ENCODE measurements around the gene ENOX2. TPM values are rescaled to one million over a fixed set of nuclear protein-coding genes. Genes with fewer than 3 reads are reported as not detected.

The ENOX2 gene
- total RNA-seq, 2 donors from 2014 or later: 7.3 to 26.2 TPM

DNA sequence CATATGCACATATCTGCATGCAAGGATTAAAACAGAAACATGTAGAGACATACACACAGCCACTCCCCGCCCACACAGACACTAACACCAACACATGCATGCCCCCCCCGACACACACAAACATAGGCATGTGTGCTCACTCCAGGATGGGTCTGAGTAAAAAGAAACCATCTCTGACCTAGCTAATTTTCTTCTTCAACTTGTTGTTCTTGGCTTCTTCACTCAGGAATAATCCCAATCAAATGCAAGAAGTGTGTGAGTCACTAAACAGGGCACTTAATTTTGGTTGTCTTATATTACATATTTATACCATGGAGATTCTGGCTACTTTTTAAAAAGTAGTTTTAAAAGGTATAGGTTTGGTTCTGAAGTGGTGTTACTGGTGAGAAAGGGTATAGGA, 28.3 kb downstream of the ENOX2 start:
- Mint-ChIP-seq H3K4me1 (peaks cover 6% of the 10 kb centered on the region), H3K27ac (no peak overlapping the region), H3K36me3 (ENCODE audit: low read depth) (peaks cover 5% of the 10 kb centered on the region), H3K9me3 (peaks cover 27% of the 10 kb centered on the region), H3K27me3 (ENCODE audit: insufficient read depth) (no peaks in the 10 kb centered on the region), H3K4me3 (no peak overlapping the region)
- no peak overlapping the region for H3K4me3 ChIP-seq (ENCODE audit: low read length)
- TF ChIP-seq, protein P1, sequence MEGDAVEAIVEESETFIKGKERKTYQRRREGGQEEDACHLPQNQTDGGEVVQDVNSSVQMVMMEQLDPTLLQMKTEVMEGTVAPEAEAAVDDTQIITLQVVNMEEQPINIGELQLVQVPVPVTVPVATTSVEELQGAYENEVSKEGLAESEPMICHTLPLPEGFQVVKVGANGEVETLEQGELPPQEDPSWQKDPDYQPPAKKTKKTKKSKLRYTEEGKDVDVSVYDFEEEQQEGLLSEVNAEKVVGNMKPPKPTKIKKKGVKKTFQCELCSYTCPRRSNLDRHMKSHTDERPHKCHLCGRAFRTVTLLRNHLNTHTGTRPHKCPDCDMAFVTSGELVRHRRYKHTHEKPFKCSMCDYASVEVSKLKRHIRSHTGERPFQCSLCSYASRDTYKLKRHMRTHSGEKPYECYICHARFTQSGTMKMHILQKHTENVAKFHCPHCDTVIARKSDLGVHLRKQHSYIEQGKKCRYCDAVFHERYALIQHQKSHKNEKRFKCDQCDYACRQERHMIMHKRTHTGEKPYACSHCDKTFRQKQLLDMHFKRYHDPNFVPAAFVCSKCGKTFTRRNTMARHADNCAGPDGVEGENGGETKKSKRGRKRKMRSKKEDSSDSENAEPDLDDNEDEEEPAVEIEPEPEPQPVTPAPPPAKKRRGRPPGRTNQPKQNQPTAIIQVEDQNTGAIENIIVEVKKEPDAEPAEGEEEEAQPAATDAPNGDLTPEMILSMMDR (conservative IDR thresholded peaks at IDR 0.05): no peak
- no peaks in the 10 kb centered on the region for H3K4me1 ChIP-seq (ENCODE audit: control insufficient read depth, insufficient read depth, low read length)
- WGBS, 2 experiments (ENCODE audit: insufficient coverage in 1 of 2, insufficient read length in 1 of 2): 72% methylated on average over 2 of the region's 2 CpGs; no CpG with 5 or more reads in 1 of the 2 experiments
- DNase-seq: no peak
- H3K9ac ChIP-seq (ENCODE audit: extremely low read depth, low read length, poor library complexity, severe bottlenecking): no peak overlapping the region
- H3K9me3 ChIP-seq (ENCODE audit: control insufficient read depth, low read length): no peaks in the 10 kb centered on the region
- no peaks in the 10 kb centered on the region for H3K27me3 ChIP-seq (ENCODE audit: control insufficient read depth, insufficient read depth, low read length, poor library complexity, severe bottlenecking)
- no peaks in the 10 kb centered on the region for H3K36me3 ChIP-seq (ENCODE audit: control insufficient read depth, insufficient read depth, low read length)
- no peak overlapping the region for H3K27ac ChIP-seq (ENCODE audit: low read depth, low read length)

DNA sequence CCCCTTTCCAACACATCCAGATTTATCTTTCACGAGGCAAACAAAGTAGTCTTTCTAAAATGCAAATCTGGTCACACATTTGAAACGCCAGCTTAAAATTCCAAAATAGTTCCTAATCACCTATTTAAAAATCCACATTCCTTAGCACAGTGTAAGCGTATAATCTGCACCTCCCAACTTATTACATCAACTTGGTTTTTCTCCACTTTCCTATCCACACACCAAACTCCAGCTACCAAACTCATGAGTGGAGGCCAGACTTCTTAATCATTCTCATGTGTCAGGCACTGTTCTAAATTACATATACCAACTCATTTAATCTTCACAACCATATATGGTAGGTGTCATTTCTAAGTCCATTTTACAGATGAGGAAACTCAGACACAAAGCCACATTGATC, 33.8 kb downstream of the ENOX2 start:
- no peak overlapping the region for H3K27ac Mint-ChIP-seq
- no peaks in the 10 kb centered on the region for H3K4me1 ChIP-seq (ENCODE audit: control insufficient read depth, insufficient read depth, low read length)
- no peak overlapping the region for H3K9ac ChIP-seq (ENCODE audit: extremely low read depth, low read length, poor library complexity, severe bottlenecking)
- H3K4me3 Mint-ChIP-seq: no peak overlapping the region
- no peak overlapping the region for H3K4me3 ChIP-seq (ENCODE audit: low read length)
- WGBS, 2 experiments (ENCODE audit: insufficient coverage in 1 of 2, insufficient read length in 1 of 2): 80 to 88% methylated on average over 1 to 3 of the region's 3 CpGs
- no peaks in the 10 kb centered on the region for H3K9me3 ChIP-seq (ENCODE audit: control insufficient read depth, low read length)
- H3K27me3 Mint-ChIP-seq (ENCODE audit: insufficient read depth): no peaks in the 10 kb centered on the region
- H3K4me1 Mint-ChIP-seq: peaks cover 5% of the 10 kb centered on the region
- H3K27me3 ChIP-seq (ENCODE audit: control insufficient read depth, insufficient read depth, low read length, poor library complexity, severe bottlenecking): no peaks in the 10 kb centered on the region
- TF ChIP-seq, protein P1 (conservative IDR thresholded peaks at IDR 0.05): no peak
- no peaks in the 10 kb centered on the region for H3K36me3 Mint-ChIP-seq (ENCODE audit: low read depth)
- H3K36me3 ChIP-seq (ENCODE audit: control insufficient read depth, insufficient read depth, low read length): no peaks in the 10 kb centered on the region
- no peak for DNase-seq
- peaks cover 11% of the 10 kb centered on the region for H3K9me3 Mint-ChIP-seq
- H3K27ac ChIP-seq (ENCODE audit: low read depth, low read length): no peak overlapping the region

DNA sequence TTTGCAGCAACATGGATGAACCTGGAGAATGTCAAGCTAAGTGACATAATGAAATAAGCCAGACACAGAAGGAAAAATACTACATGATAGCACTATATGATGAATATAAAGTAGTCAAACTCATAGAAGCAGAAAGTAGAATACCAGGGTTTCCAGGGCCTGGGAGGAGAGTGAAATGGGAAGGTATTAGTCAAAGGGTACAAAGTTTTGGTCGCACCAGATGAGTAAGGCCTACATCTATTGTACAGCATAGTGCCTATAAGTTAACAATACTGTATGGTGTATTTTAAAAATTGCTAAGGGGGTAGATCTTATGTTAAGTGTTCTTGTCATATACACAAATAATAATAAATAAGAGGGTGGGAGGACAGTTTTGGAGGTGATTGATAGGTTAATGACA, 41.5 kb downstream of the ENOX2 start:
- no peak overlapping the region for H3K9ac ChIP-seq (ENCODE audit: extremely low read depth, low read length, poor library complexity, severe bottlenecking)
- Mint-ChIP-seq H3K4me3 (no peak overlapping the region), H3K27me3 (ENCODE audit: insufficient read depth) (no peaks in the 10 kb centered on the region), H3K36me3 (ENCODE audit: low read depth) (no peaks in the 10 kb centered on the region), H3K9me3 (no peaks in the 10 kb centered on the region), H3K27ac (no peak overlapping the region), H3K4me1 (no peaks in the 10 kb centered on the region)
- H3K4me3 ChIP-seq (ENCODE audit: low read length): no peak overlapping the region
- no peak for DNase-seq
- H3K9me3 ChIP-seq (ENCODE audit: control insufficient read depth, low read length): no peaks in the 10 kb centered on the region
- no peaks in the 10 kb centered on the region for H3K36me3 ChIP-seq (ENCODE audit: control insufficient read depth, insufficient read depth, low read length)
- H3K4me1 ChIP-seq (ENCODE audit: control insufficient read depth, insufficient read depth, low read length): no peaks in the 10 kb centered on the region
- no peak overlapping the region for H3K27ac ChIP-seq (ENCODE audit: low read depth, low read length)
- TF ChIP-seq, protein P1 (conservative IDR thresholded peaks at IDR 0.05): no peak
- WGBS, 2 experiments (ENCODE audit: insufficient coverage in 1 of 2, insufficient read length in 1 of 2): 100% methylated on average over 1 of the region's 1 CpG; no CpG with 5 or more reads in 1 of the 2 experiments
- no peaks in the 10 kb centered on the region for H3K27me3 ChIP-seq (ENCODE audit: control insufficient read depth, insufficient read depth, low read length, poor library complexity, severe bottlenecking)

Data from endodermal cell (in vitro differentiated cells).